ENCODE measurements around the gene ASPHD2.
"Not testable (repeated sequence)": the region's sequence is repeated elsewhere in the genome, so short reads cannot be mapped to it uniquely, and the experiment has no call there.

ASPHD2 gene

GRCh38 chr22:26401726-26402125 lies 27.3 kb upstream of the ASPHD2 start:
- Histone ChIP-seq H3K9me3 (ENCODE audit: control extremely low read depth in 1 of 5, control insufficient read depth in 4 of 5, insufficient read depth in 2 of 5, low read depth in 1 of 5, low read length in 4 of 5) (no peaks in the 10 kb centered on the region), H3K27me3 (replicated peaks in 2 of 5; ENCODE audit: control insufficient read depth in 4 of 5, insufficient read depth in 5 of 5, low read length in 4 of 5) (no peaks in the 10 kb centered on the region), H3K27ac (ENCODE audit: insufficient read depth in 1 of 2, low read depth in 1 of 2, low read length in 2 of 2, poor library complexity in 1 of 2, severe bottlenecking in 2 of 2) (no peak overlapping the region), H3K4me1 (ENCODE audit: control extremely low read depth in 1 of 4, control insufficient read depth in 4 of 4, insufficient read depth in 4 of 4, low read length in 3 of 4) (peaks cover 2 to 19% (median 19%) of the 10 kb centered on the region in 4 experiments), H3K36me3 (ENCODE audit: control insufficient read depth in 4 of 4, insufficient read depth in 4 of 4, low read length in 3 of 4) (no peaks in the 10 kb centered on the region), H3K4me3 (ENCODE audit: control insufficient read depth in 1 of 7, extremely low read depth in 1 of 7, insufficient read depth in 4 of 7, low read depth in 2 of 7, low read length in 6 of 7) (no peak overlapping the region)
- POLR2A ChIA-PET, result no interaction called here
- CTCF ChIA-PET, result interaction anchor here (0.7 to 7.6 kb wide), 4 partner anchors 9 to 260 kb away, joined by 3 to 76 read pairs (median 4); no protein-coding TSS in a partner anchor
- DNase-seq, result no peak
- 80% methylated on average over 5 of the region's 5 CpGs for WGBS (ENCODE audit: insufficient coverage)

- ChIA-PET POLR2A (no interaction called here), CTCF (interaction anchor here (0.9 to 7.6 kb wide), 6 partner anchors 11 to 61 kb away, joined by 3 to 76 read pairs (median 4); no protein-coding TSS in a partner anchor)
- WGBS (ENCODE audit: insufficient coverage), result 21% methylated on average over 4 of the region's 6 CpGs
- H3K27me3 ChIP-seq (replicated peaks in 2 of 5; ENCODE audit: control insufficient read depth in 4 of 5, insufficient read depth in 5 of 5, low read length in 4 of 5), result no peaks in the 10 kb centered on the region
- no peak overlapping the region for H3K27ac ChIP-seq (ENCODE audit: insufficient read depth in 1 of 2, low read depth in 1 of 2, low read length in 2 of 2, poor library complexity in 1 of 2, severe bottlenecking in 2 of 2)
- peak; percentile 72 to 93 (median 90) for DNase-seq
- no peaks in the 10 kb centered on the region for H3K9me3 ChIP-seq (ENCODE audit: control extremely low read depth in 1 of 5, control insufficient read depth in 4 of 5, insufficient read depth in 2 of 5, low read depth in 1 of 5, low read length in 4 of 5)
- peak overlapping the region in 1 of 7 experiments; percentile 28 for H3K4me3 ChIP-seq (ENCODE audit: control insufficient read depth in 1 of 7, extremely low read depth in 1 of 7, insufficient read depth in 4 of 7, low read depth in 2 of 7, low read length in 6 of 7)
- no peaks in the 10 kb centered on the region for H3K36me3 ChIP-seq (ENCODE audit: control insufficient read depth in 4 of 4, insufficient read depth in 4 of 4, low read length in 3 of 4)
- H3K4me1 ChIP-seq (ENCODE audit: control extremely low read depth in 1 of 4, control insufficient read depth in 4 of 4, insufficient read depth in 4 of 4, low read length in 3 of 4), result peaks cover 2 to 25% (median 19%) of the 10 kb centered on the region in 4 experiments
Observed at GRCh38 chr22:26404851-26405421, 24.1 kb upstream of the ASPHD2 start.

GRCh38 chr22:26406118-26406517 lies 22.9 kb upstream of the ASPHD2 start:
- Histone ChIP-seq H3K9me3 (ENCODE audit: control extremely low read depth in 1 of 5, control insufficient read depth in 4 of 5, insufficient read depth in 2 of 5, low read depth in 1 of 5, low read length in 4 of 5) (no peaks in the 10 kb centered on the region), H3K27ac (ENCODE audit: insufficient read depth in 1 of 2, low read depth in 1 of 2, low read length in 2 of 2, poor library complexity in 1 of 2, severe bottlenecking in 2 of 2) (no peak overlapping the region), H3K36me3 (ENCODE audit: control insufficient read depth in 4 of 4, insufficient read depth in 4 of 4, low read length in 3 of 4) (no peaks in the 10 kb centered on the region), H3K27me3 (replicated peaks in 2 of 5; ENCODE audit: control insufficient read depth in 4 of 5, insufficient read depth in 5 of 5, low read length in 4 of 5) (peaks cover 0 to 2% (median 0%) of the 10 kb centered on the region in 5 experiments), H3K4me1 (ENCODE audit: control extremely low read depth in 1 of 4, control insufficient read depth in 4 of 4, insufficient read depth in 4 of 4, low read length in 3 of 4) (peaks cover 2 to 29% (median 19%) of the 10 kb centered on the region in 4 experiments), H3K4me3 (ENCODE audit: control insufficient read depth in 1 of 7, extremely low read depth in 1 of 7, insufficient read depth in 4 of 7, low read depth in 2 of 7, low read length in 6 of 7) (no peak overlapping the region)
- DNase-seq, result peak in 1 of 3 donors; percentile 15
- ChIA-PET CTCF (interaction anchor here (1.3 to 7.6 kb wide), 5 partner anchors 10 to 60 kb away, joined by 3 to 76 read pairs (median 6); no protein-coding TSS in a partner anchor), POLR2A (no interaction called here)
- WGBS (ENCODE audit: insufficient coverage), result 89% methylated on average over 3 of the region's 4 CpGs

- H3K9me3 ChIP-seq (ENCODE audit: control extremely low read depth in 1 of 5, control insufficient read depth in 4 of 5, insufficient read depth in 2 of 5, low read depth in 1 of 5, low read length in 4 of 5); H3K27me3 ChIP-seq (replicated peaks in 2 of 5; ENCODE audit: control insufficient read depth in 4 of 5, insufficient read depth in 5 of 5, low read length in 4 of 5); H3K27ac ChIP-seq (ENCODE audit: insufficient read depth in 1 of 2, low read depth in 1 of 2, low read length in 2 of 2, poor library complexity in 1 of 2, severe bottlenecking in 2 of 2); H3K36me3 ChIP-seq (ENCODE audit: control insufficient read depth in 4 of 4, insufficient read depth in 4 of 4, low read length in 3 of 4); H3K4me3 ChIP-seq (ENCODE audit: control insufficient read depth in 1 of 7, extremely low read depth in 1 of 7, insufficient read depth in 4 of 7, low read depth in 2 of 7, low read length in 6 of 7); DNase-seq; POLR2A ChIA-PET: not testable (repeated sequence)
- 97% methylated on average over 4 of the region's 7 CpGs for WGBS (ENCODE audit: insufficient coverage)
- CTCF ChIA-PET, result interaction anchor here (0.8 to 1.0 kb wide), 3 partner anchors 22 to 52 kb away, joined by 3 read pairs; no protein-coding TSS in a partner anchor
- peaks cover 2 to 29% (median 19%) of the 10 kb centered on the region in 4 experiments for H3K4me1 ChIP-seq (ENCODE audit: control extremely low read depth in 1 of 4, control insufficient read depth in 4 of 4, insufficient read depth in 4 of 4, low read length in 3 of 4)
Observed at GRCh38 chr22:26408562-26409220, 20.4 kb upstream of the ASPHD2 start.

- POLR2A ChIA-PET, result no interaction called here
Observed at GRCh38 chr22:26409719-26410335, 19.2 kb upstream of the ASPHD2 start.

GRCh38 chr22:26410386-26410785 lies 18.7 kb upstream of the ASPHD2 start:
- no peak overlapping the region for H3K4me3 ChIP-seq (ENCODE audit: control insufficient read depth in 1 of 7, extremely low read depth in 1 of 7, insufficient read depth in 4 of 7, low read depth in 2 of 7, low read length in 6 of 7)
- ChIA-PET CTCF (interaction anchor here (1.0 to 2.1 kb wide), 4 partner anchors 10 to 51 kb away, joined by 3 to 6 read pairs (median 4); no protein-coding TSS in a partner anchor), POLR2A (interaction anchor here (0.5 kb wide), 1 partner anchor 28 kb away, joined by 3 read pairs; no protein-coding TSS in a partner anchor)
- H3K9me3 ChIP-seq (ENCODE audit: control extremely low read depth in 1 of 5, control insufficient read depth in 4 of 5, insufficient read depth in 2 of 5, low read depth in 1 of 5, low read length in 4 of 5), result peaks cover 0 to 1% (median 0%) of the 10 kb centered on the region in 5 experiments
- peaks cover 0 to 15% (median 5%) of the 10 kb centered on the region in 4 experiments for H3K4me1 ChIP-seq (ENCODE audit: control extremely low read depth in 1 of 4, control insufficient read depth in 4 of 4, insufficient read depth in 4 of 4, low read length in 3 of 4)
- H3K36me3 ChIP-seq (ENCODE audit: control insufficient read depth in 4 of 4, insufficient read depth in 4 of 4, low read length in 3 of 4), result no peaks in the 10 kb centered on the region
- WGBS (ENCODE audit: insufficient coverage), result 100% methylated on average over 1 of the region's 5 CpGs
- no peak for DNase-seq
- H3K27ac ChIP-seq (ENCODE audit: insufficient read depth in 1 of 2, low read depth in 1 of 2, low read length in 2 of 2, poor library complexity in 1 of 2, severe bottlenecking in 2 of 2), result no peak overlapping the region
- peaks cover 0 to 4% (median 2%) of the 10 kb centered on the region in 5 experiments for H3K27me3 ChIP-seq (replicated peaks in 2 of 5; ENCODE audit: control insufficient read depth in 4 of 5, insufficient read depth in 5 of 5, low read length in 4 of 5)

More at GRCh38 chr22:26409719-26410335, 19.2 kb upstream of the ASPHD2 start:
- H3K4me1 ChIP-seq (ENCODE audit: control extremely low read depth in 1 of 4, control insufficient read depth in 4 of 4, insufficient read depth in 4 of 4, low read length in 3 of 4), result peaks cover 0 to 20% (median 10%) of the 10 kb centered on the region in 4 experiments
- no peak overlapping the region for H3K27ac ChIP-seq (ENCODE audit: insufficient read depth in 1 of 2, low read depth in 1 of 2, low read length in 2 of 2, poor library complexity in 1 of 2, severe bottlenecking in 2 of 2)
- DNase-seq, result peak in 2 of 3 donors; percentile 62 to 70
- H3K4me3 ChIP-seq (ENCODE audit: control insufficient read depth in 1 of 7, extremely low read depth in 1 of 7, insufficient read depth in 4 of 7, low read depth in 2 of 7, low read length in 6 of 7), result no peak overlapping the region
- peaks cover 0 to 1% (median 0%) of the 10 kb centered on the region in 5 experiments for H3K9me3 ChIP-seq (ENCODE audit: control extremely low read depth in 1 of 5, control insufficient read depth in 4 of 5, insufficient read depth in 2 of 5, low read depth in 1 of 5, low read length in 4 of 5)
- WGBS (ENCODE audit: insufficient coverage), result 56% methylated on average over 3 of the region's 5 CpGs
- CTCF ChIA-PET, result interaction anchor here (1.0 to 2.1 kb wide), 4 partner anchors 9 to 46 kb away, joined by 3 to 5 read pairs (median 4); no protein-coding TSS in a partner anchor
- H3K27me3 ChIP-seq (replicated peaks in 2 of 5; ENCODE audit: control insufficient read depth in 4 of 5, insufficient read depth in 5 of 5, low read length in 4 of 5), result peaks cover 0 to 4% (median 2%) of the 10 kb centered on the region in 5 experiments
- H3K36me3 ChIP-seq (ENCODE audit: control insufficient read depth in 4 of 4, insufficient read depth in 4 of 4, low read length in 3 of 4), result no peaks in the 10 kb centered on the region

Measured in common myeloid progenitor, CD34-positive (primary cell).